ENCODE data around the gene SH3RF1.
"Not testable (repeated sequence)": the region's sequence is repeated elsewhere in the genome, so short reads cannot be mapped to it uniquely, and the experiment has no call there.

SH3RF1 gene

DNA sequence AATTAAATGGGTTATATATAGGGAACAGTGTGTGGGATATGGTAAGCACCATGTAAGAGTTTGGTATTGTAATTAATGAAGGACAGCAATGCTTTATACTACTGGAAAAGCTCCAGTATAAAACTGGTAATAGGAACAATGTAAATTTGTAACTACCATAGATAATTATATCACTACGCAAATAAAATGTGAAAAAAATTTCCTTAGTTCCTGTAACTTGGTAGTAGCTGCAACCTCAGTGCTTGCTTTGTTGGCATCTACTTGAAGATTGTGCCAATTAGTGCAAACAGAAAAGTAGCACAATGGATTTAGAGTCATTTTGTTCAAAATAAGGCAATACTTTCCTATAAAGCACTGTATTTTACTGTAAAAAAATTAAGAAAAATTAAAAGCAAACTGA lies 34.4 kb upstream of the SH3RF1 start:
- Histone ChIP-seq H3K9me3 (ENCODE audit: control insufficient read depth, insufficient read depth, low read length) (no peaks in the 10 kb centered on the region), H3K4me1 (ENCODE audit: control insufficient read depth, insufficient read depth, low read length) (no peaks in the 10 kb centered on the region), H3K36me3 (ENCODE audit: control insufficient read depth, insufficient read depth, low read length) (no peaks in the 10 kb centered on the region), H3K27ac (ENCODE audit: low read length) (no peak overlapping the region), H3K27me3 (ENCODE audit: control insufficient read depth, insufficient read depth, low read length) (no peaks in the 10 kb centered on the region), H3K4me3 (ENCODE audit: low read length) (no peak overlapping the region)
- WGBS (ENCODE audit: insufficient coverage, insufficient read length) = no CpG with 5 or more reads among the region's 1 CpG
- no peak for DNase-seq (ENCODE audit: low read depth, low spot score)

DNA sequence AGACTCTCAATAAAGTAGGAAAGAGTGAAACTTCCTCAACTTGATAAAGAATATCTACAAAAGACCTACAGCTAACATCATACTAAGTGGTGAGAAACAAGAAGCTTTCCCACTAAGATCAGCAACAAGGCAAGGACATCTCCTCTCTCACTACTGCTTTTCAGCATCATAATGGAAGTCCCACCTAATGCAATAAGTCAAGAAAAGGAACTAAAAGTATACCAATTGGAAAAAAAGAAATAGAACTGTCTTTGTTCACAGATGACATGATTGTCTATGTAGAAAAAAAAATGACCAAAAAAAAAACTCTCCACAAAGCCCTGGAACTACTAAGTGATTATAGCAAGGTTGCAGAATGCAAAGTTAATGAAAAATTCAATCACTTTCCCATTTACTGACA lies 25.1 kb upstream of the SH3RF1 start:
- Histone ChIP-seq H3K27me3 (ENCODE audit: control insufficient read depth, insufficient read depth, low read length) (no peaks in the 10 kb centered on the region), H3K4me1 (ENCODE audit: control insufficient read depth, insufficient read depth, low read length) (no peaks in the 10 kb centered on the region), H3K9me3 (ENCODE audit: control insufficient read depth, insufficient read depth, low read length) (no peaks in the 10 kb centered on the region), H3K36me3 (ENCODE audit: control insufficient read depth, insufficient read depth, low read length) (no peaks in the 10 kb centered on the region), H3K4me3 (ENCODE audit: low read length) (no peak overlapping the region), H3K27ac (ENCODE audit: low read length) (no peak overlapping the region)
- no peak for DNase-seq (ENCODE audit: low read depth, low spot score)

DNA sequence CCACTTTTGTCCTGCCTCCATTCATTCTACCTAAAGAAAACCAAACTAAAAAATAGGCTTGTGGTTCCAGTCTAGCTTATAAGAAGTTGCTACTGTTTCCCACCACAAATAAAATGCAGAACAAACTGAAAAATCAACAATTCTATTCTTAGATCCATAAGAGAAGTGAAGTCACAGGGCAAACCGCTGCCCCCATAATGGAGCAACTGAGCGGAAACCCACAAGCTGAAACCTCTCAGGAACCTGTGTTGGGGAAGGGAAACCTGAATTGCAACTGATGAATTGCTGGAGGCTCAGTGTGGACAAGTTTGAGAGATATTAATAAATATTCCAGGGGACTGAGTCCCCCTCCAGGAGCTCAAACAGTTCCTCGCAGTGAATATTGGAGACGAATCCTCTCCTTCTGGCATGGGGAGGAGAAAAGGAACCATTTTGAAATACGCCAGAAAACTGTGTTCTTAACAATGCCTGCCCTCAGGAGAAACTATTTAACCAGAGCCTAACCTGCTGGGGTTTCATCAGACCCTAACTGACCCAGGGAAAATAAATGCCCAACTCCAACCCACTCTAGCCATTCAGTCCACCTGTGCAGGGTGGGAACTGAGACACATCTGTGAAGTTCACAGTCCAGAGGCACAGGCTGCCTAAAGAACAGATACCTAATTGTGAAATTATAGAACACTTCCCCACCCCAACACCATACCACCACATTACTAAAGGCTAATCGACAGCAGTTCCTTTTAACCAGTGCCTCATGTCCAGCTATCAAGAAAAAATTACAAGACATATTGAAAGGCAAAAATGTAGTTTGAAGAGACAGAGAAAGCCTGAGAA lies 22.8 kb upstream of the SH3RF1 start:
- Histone ChIP-seq H3K9me3 (ENCODE audit: control insufficient read depth, insufficient read depth, low read length) (no peaks in the 10 kb centered on the region), H3K4me1 (ENCODE audit: control insufficient read depth, insufficient read depth, low read length) (no peaks in the 10 kb centered on the region), H3K4me3 (ENCODE audit: low read length) (no peak overlapping the region), H3K27me3 (ENCODE audit: control insufficient read depth, insufficient read depth, low read length) (no peaks in the 10 kb centered on the region), H3K27ac (ENCODE audit: low read length) (no peak overlapping the region), H3K36me3 (ENCODE audit: control insufficient read depth, insufficient read depth, low read length) (no peaks in the 10 kb centered on the region)
- DNase-seq (ENCODE audit: low read depth, low spot score) = no peak
- no CpG with 5 or more reads among the region's 6 CpGs for WGBS (ENCODE audit: insufficient coverage, insufficient read length)

DNA sequence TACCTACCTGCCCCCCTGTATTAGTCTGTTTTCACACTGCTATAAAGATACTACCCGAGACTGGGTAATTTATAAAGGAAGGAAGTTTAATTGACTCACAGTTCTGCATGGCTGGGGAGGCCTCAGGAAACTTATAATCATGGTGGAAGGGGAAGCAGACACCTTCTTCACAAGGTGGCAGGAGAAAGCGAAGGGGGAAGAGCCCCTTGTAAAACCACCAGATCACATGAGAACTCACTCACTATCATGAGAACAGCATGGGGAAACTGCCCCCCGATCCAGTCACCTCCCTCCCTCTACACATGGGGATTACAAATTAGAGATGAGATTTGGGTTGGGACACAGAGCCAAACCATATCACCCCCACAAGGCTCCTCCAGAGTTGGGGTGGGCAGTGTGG lies 17.2 kb upstream of the SH3RF1 start:
- WGBS (ENCODE audit: insufficient coverage, insufficient read length) = no CpG with 5 or more reads among the region's 3 CpGs
- DNase-seq (ENCODE audit: low read depth, low spot score); H3K27me3 ChIP-seq (ENCODE audit: control insufficient read depth, insufficient read depth, low read length); H3K36me3 ChIP-seq (ENCODE audit: control insufficient read depth, insufficient read depth, low read length); H3K4me3 ChIP-seq (ENCODE audit: low read length); H3K4me1 ChIP-seq (ENCODE audit: control insufficient read depth, insufficient read depth, low read length); H3K27ac ChIP-seq (ENCODE audit: low read length); H3K9me3 ChIP-seq (ENCODE audit: control insufficient read depth, insufficient read depth, low read length): not testable (repeated sequence)

DNA sequence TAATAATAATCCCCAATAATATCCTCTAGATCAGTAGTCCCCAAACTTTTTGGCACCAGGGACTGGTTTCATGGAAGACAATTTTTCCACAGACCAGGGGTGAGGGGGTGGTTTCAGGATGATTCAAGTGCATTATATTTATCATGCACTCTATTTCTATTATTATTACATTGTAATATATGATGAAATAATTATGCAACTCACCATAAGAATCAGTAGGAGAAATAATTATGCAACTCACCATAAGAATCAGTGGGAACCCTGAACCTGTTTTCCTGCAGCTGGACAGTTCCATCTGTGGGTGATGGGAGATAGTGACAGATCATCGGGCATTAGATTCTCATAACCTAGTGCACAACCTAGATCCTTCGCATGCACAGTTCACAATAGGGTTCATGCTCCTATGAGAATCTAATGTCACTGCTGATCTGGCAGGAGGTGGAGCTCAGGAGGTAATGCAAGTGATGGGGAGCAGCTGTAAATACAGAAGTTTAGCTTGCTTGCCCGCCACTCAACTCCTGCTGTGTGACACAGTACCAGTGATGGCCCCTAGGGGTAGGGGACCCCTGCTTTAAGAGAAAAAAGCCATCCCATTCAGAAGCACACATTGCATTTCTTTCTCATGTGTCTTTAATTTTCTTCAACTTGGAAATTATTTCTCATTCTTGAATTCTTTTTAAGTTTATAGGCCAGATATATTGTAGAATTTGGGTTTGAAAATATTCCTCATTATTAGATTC lies 16.0 kb upstream of the SH3RF1 start:
- H3K4me1 ChIP-seq (ENCODE audit: control insufficient read depth, insufficient read depth, low read length) = no peaks in the 10 kb centered on the region
- no peaks in the 10 kb centered on the region for H3K9me3 ChIP-seq (ENCODE audit: control insufficient read depth, insufficient read depth, low read length)
- H3K27me3 ChIP-seq (ENCODE audit: control insufficient read depth, insufficient read depth, low read length) = no peaks in the 10 kb centered on the region
- no peak overlapping the region for H3K4me3 ChIP-seq (ENCODE audit: low read length)
- no CpG with 5 or more reads among the region's 3 CpGs for WGBS (ENCODE audit: insufficient coverage, insufficient read length)
- H3K36me3 ChIP-seq (ENCODE audit: control insufficient read depth, insufficient read depth, low read length) = no peaks in the 10 kb centered on the region
- no peak for DNase-seq (ENCODE audit: low read depth, low spot score)
- H3K27ac ChIP-seq (ENCODE audit: low read length) = no peak overlapping the region

DNA sequence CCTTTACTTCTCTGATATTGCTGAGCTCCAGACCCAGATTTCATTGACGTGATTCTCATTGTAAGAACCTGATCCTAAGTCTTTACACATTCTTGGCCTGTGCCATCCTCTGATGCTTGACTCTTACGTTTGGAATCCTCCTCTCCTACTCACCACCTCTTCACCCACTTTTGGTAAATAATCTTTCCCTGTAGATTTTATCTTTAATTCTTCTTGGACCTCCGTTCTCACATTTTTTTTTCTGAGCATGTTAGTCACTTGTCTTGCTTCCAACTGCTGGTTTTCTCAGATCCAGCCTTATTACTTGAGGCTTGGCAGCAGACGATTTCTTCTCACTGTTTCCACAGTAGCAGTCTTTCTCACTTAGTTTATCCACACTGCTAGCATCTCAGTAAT lies 12.4 kb upstream of the SH3RF1 start:
- no CpG with 5 or more reads among the region's 4 CpGs for WGBS (ENCODE audit: insufficient coverage, insufficient read length)
- no peak for DNase-seq (ENCODE audit: low read depth, low spot score)
- Histone ChIP-seq H3K4me3 (ENCODE audit: low read length) (no peak overlapping the region), H3K4me1 (ENCODE audit: control insufficient read depth, insufficient read depth, low read length) (no peaks in the 10 kb centered on the region), H3K36me3 (ENCODE audit: control insufficient read depth, insufficient read depth, low read length) (no peaks in the 10 kb centered on the region), H3K9me3 (ENCODE audit: control insufficient read depth, insufficient read depth, low read length) (no peaks in the 10 kb centered on the region), H3K27me3 (ENCODE audit: control insufficient read depth, insufficient read depth, low read length) (no peaks in the 10 kb centered on the region), H3K27ac (ENCODE audit: low read length) (no peak overlapping the region)

DNA sequence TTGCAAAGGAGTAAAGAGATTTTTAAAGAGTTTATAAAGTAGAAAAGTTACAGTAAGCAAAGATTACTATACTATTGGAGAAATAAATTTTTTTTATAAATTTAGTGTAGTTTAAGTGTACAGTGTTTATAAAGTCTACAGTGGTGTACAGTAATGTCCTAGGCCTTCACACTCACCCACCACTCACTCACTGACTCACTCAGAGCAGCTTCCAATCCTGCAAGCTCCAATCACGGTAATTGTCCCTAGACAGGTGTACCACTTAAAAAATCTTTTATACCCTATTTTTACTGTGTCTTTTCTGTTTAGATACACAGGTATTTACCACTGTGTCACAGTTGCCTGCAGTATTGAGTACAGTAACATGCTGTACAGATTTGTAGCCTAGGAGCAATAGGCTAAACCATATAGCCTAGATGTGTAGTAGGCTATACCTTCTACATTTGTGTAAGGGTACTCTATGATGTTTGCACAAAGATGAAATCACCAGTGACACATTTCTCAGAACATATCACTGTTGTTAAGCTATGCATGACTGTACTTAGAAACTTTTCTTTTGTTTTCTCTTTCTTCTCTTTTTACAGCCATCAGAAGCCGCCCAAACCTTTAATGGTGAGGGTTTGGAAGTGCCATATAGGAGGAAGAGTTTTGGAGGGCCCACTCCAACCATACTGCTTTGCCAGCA lies 11.8 kb upstream of the SH3RF1 start:
- Histone ChIP-seq H3K36me3 (ENCODE audit: control insufficient read depth, insufficient read depth, low read length) (no peaks in the 10 kb centered on the region), H3K27me3 (ENCODE audit: control insufficient read depth, insufficient read depth, low read length) (no peaks in the 10 kb centered on the region), H3K4me1 (ENCODE audit: control insufficient read depth, insufficient read depth, low read length) (no peaks in the 10 kb centered on the region), H3K9me3 (ENCODE audit: control insufficient read depth, insufficient read depth, low read length) (no peaks in the 10 kb centered on the region), H3K4me3 (ENCODE audit: low read length) (no peak overlapping the region), H3K27ac (ENCODE audit: low read length) (no peak overlapping the region)
- DNase-seq (ENCODE audit: low read depth, low spot score) = no peak
- WGBS (ENCODE audit: insufficient coverage, insufficient read length) = no CpG with 5 or more reads among the region's 2 CpGs

DNA sequence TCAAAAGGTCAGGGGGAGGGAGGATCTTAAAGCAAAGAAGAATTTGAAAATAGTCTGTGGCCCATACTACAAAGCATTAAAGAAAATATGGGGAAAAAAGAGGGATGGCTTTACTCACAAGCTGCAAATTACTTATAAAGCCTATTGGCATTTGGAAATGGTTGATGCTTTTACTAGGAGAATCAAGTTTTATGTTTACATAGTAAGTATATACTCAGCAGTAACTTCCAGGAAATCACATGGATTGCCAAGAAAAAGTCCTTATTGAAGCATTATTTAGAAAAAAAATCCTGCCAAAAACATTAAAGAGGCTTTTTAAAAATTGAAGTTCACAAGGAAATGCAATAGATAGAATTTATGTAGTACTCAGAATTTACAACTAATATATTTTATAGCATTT lies 8.4 kb upstream of the SH3RF1 start:
- no peak for DNase-seq (ENCODE audit: low read depth, low spot score)
- no peaks in the 10 kb centered on the region for H3K27me3 ChIP-seq (ENCODE audit: control insufficient read depth, insufficient read depth, low read length)
- no peak overlapping the region for H3K4me3 ChIP-seq (ENCODE audit: low read length)
- no peaks in the 10 kb centered on the region for H3K9me3 ChIP-seq (ENCODE audit: control insufficient read depth, insufficient read depth, low read length)
- no peak overlapping the region for H3K27ac ChIP-seq (ENCODE audit: low read length)
- no peaks in the 10 kb centered on the region; the same call in 1 of the 2 replicates for H3K4me1 ChIP-seq (ENCODE audit: control insufficient read depth, insufficient read depth, low read length)
- no peaks in the 10 kb centered on the region for H3K36me3 ChIP-seq (ENCODE audit: control insufficient read depth, insufficient read depth, low read length)

DNA sequence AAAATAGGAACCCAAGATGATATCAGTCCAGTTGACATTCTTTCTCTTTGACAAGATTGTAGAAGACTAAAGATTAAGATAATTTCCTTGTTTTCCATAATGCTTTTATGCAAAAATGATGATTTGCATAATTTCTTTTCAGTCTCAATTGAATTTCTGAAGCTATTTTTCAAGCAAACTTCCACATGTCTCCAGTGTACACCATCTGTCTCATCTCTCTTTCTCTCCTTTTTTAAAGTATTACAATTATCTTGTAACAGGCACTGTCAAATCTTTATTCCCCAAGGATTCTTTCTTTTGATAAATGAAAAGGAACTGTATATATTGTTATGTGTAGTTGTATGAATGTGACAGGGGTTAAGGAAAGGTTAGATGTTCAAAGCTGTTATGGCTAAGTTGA lies 7.9 kb upstream of the SH3RF1 start:
- Histone ChIP-seq H3K27me3 (ENCODE audit: control insufficient read depth, insufficient read depth, low read length) (no peaks in the 10 kb centered on the region), H3K9me3 (ENCODE audit: control insufficient read depth, insufficient read depth, low read length) (no peaks in the 10 kb centered on the region), H3K4me1 (ENCODE audit: control insufficient read depth, insufficient read depth, low read length) (no peaks in the 10 kb centered on the region; the same call in 1 of the 2 replicates), H3K27ac (ENCODE audit: low read length) (no peak overlapping the region), H3K36me3 (ENCODE audit: control insufficient read depth, insufficient read depth, low read length) (no peaks in the 10 kb centered on the region), H3K4me3 (ENCODE audit: low read length) (no peak overlapping the region)
- DNase-seq (ENCODE audit: low read depth, low spot score) = no peak

DNA sequence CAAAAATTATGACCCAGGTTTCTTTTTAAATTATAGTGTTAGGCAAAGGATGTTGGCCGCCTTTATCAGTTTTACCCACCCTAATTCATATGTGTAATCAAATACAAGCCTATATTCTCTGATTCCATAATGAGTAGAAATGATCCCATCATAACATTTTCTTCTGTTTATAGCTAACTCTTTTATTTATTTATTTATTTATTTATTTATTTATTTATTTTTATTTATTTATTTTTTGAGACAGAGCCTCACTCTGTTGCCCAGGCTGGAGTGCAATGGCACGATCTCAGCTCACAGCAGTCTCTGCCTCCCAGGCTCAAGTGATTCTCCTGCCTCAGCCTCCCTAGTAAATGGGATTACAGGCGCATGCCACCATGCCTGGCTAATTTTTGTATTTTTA lies 7.1 kb upstream of the SH3RF1 start:
- DNase-seq (ENCODE audit: low read depth, low spot score); H3K36me3 ChIP-seq (ENCODE audit: control insufficient read depth, insufficient read depth, low read length); H3K27me3 ChIP-seq (ENCODE audit: control insufficient read depth, insufficient read depth, low read length); H3K4me3 ChIP-seq (ENCODE audit: low read length); H3K27ac ChIP-seq (ENCODE audit: low read length); H3K9me3 ChIP-seq (ENCODE audit: control insufficient read depth, insufficient read depth, low read length); H3K4me1 ChIP-seq (ENCODE audit: control insufficient read depth, insufficient read depth, low read length): not testable (repeated sequence)
- WGBS (ENCODE audit: insufficient coverage, insufficient read length) = no CpG with 5 or more reads among the region's 3 CpGs
